ENCODE results near the gene TMEM40. TPM values are rescaled to one million over a fixed set of nuclear protein-coding genes. Genes with fewer than 3 reads are reported as not detected.

Gene TMEM40
- total RNA-seq, 4 donors from 2014 or later: 46.4 to 93.6 (median 50.7) TPM

DNA sequence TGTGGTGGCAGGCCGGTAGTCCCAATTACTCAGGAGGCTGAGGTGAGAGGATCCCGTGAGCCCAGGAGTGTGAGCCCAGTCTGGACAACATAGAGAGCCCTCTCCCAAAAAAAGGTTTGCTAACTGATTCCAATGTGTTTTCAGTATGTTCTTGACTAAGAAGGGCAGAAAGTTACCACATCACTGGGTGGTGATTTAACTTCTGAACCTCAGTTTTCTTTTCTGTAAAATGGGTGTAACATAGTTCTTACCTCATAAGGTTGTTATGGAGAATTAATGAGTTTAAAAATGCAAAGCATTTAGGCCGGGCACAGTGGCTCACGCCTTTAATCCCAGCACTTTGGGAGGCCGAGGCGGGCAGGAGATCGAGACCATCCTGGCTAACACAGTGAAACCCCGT is 66.6 kb downstream of the TMEM40 start:
- no peak for TF ChIP-seq POLR2A (IDR thresholded peaks at IDR 0.05)
- TF ChIP-seq, protein P1, sequence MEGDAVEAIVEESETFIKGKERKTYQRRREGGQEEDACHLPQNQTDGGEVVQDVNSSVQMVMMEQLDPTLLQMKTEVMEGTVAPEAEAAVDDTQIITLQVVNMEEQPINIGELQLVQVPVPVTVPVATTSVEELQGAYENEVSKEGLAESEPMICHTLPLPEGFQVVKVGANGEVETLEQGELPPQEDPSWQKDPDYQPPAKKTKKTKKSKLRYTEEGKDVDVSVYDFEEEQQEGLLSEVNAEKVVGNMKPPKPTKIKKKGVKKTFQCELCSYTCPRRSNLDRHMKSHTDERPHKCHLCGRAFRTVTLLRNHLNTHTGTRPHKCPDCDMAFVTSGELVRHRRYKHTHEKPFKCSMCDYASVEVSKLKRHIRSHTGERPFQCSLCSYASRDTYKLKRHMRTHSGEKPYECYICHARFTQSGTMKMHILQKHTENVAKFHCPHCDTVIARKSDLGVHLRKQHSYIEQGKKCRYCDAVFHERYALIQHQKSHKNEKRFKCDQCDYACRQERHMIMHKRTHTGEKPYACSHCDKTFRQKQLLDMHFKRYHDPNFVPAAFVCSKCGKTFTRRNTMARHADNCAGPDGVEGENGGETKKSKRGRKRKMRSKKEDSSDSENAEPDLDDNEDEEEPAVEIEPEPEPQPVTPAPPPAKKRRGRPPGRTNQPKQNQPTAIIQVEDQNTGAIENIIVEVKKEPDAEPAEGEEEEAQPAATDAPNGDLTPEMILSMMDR (IDR thresholded peaks at IDR 0.05): no peak
- WGBS, 2 donors: 92 to 94% methylated on average over 7 to 8 of the region's 8 CpGs
- H3K4me3 ChIP-seq (ENCODE audit: low read depth, poor library complexity, severe bottlenecking): no peak overlapping the region
- no peak for DNase-seq (ENCODE audit: low spot score in 2 of 2)
- intact Hi-C loops (cut with DNase I; ENCODE audit: low total_unique reads): no loop called here

DNA sequence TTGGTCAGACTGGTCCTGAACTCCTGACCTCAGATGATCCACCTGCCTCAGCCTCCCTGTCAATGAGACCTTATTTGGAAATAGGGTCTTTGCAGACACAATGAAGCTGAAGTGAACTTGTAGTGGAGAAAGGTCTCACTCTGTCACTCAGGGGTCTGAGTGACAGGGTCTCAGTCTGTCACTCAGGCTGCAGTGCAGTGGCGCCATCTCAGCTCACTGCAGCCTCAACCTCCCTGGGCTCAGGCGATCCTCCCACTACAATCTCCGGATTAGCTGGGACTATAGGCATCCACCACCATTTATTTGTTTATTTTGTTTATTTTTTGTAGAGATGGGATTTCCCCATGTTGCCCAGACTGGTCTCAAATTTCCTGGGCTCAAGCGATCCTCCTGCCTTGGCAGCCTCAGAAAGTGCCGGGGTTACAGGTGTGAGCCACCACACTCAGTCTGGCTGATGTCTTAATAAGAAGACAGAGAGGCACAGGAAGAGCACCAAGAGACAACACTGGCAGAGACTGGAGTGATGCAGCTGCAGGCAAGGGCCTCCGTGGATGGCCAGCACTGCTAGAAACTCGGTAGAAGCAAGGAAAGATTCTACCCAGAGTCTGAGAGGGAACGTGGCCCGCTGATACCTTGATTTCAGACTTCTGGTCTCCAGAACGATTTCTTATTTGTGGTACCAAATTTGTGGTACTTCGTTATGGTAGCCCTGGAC is 68.9 kb downstream of the TMEM40 start:
- no peak for TF ChIP-seq POLR2A (IDR thresholded peaks at IDR 0.05)
- TF ChIP-seq, protein P1 (IDR thresholded peaks at IDR 0.05): no peak
- no peak for DNase-seq (ENCODE audit: low spot score in 2 of 2)
- WGBS, 2 donors: 83% methylated on average over 11 of the region's 11 CpGs
- intact Hi-C loops (cut with DNase I; ENCODE audit: low total_unique reads): loop anchor here (1.0 kb wide), 1 partner anchor 20 kb away; no protein-coding TSS in a partner anchor
- no peak overlapping the region for H3K4me3 ChIP-seq (ENCODE audit: low read depth, poor library complexity, severe bottlenecking)

DNA sequence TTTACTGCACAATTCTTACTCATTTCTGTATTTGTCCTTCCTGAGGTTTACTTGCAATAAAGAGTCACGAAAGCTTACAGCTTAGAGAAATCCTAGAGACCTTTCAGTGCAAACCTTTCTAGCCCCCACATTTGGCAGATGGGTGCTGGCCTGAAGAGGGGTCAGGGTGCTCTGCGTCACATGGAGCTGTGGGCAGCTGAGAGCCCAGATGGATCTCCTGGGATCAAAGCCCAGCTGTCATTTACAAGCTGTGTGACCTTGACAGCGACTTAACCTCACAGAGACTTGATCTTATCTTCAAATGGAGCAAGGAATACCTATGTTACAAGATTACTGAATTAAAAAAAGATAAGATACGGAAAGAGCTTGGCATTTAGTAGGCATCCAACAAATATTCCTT is 71.1 kb downstream of the TMEM40 start:
- no peak for DNase-seq (ENCODE audit: low spot score in 2 of 2)
- intact Hi-C loops (cut with DNase I; ENCODE audit: low total_unique reads): no loop called here
- no peak overlapping the region for H3K4me3 ChIP-seq (ENCODE audit: low read depth, poor library complexity, severe bottlenecking)
- whole genome bisulfite sequencing, 2 donors: 74 to 82% methylated on average over 4 of the region's 4 CpGs
- TF ChIP-seq, protein P1 (IDR thresholded peaks at IDR 0.05): no peak
- TF ChIP-seq POLR2A (IDR thresholded peaks at IDR 0.05): no peak

GRCh38 chr3:12686096-12686495 is 73.0 kb downstream of the TMEM40 start:
- intact Hi-C loops (cut with DNase I; ENCODE audit: low total_unique reads): no loop called here
- no peak overlapping the region for H3K4me3 ChIP-seq (ENCODE audit: low read depth, poor library complexity, severe bottlenecking)
- TF ChIP-seq, protein P1 (IDR thresholded peaks at IDR 0.05): no peak
- TF ChIP-seq POLR2A (IDR thresholded peaks at IDR 0.05): no peak
- DNase-seq (ENCODE audit: low spot score in 2 of 2): no peak
- 92 to 96% methylated on average over 3 of the region's 3 CpGs for WGBS, 2 donors

Other genes with a start within 250 kb of the TMEM40 start
- 1 to 10 TPM; 1.8 to 4.3 (median 3.2) TPM for gene MKRN2OS, start 213.8 kb downstream of the TMEM40 start, total RNA-seq
- gene MKRN2, start 202.2 kb downstream of the TMEM40 start, total RNA-seq: 10 to 100 TPM; 18.5 to 35.6 (median 29.3) TPM
- 100 to 1,000 TPM; 126 to 140 (median 131) TPM for gene RAF1, start 95.1 kb downstream of the TMEM40 start, total RNA-seq
- 1 to 10 TPM in 3 of 4 donors, under 1 TPM in 1; 0.63 to 4.2 (median 2.8) TPM for gene CAND2, start 37.4 kb upstream of the TMEM40 start, total RNA-seq
- gene RPL32, start 82.3 kb upstream of the TMEM40 start, total RNA-seq: 1,000 to 10,000 TPM; 1,042 to 3,119 (median 2,671) TPM